K562 (cell line): ENCODE data around the gene TAF5L. TPM values are rescaled to one million over a fixed set of nuclear protein-coding genes. Genes with fewer than 3 reads are reported as not detected.

Experiments
- CHD1 ChIP-seq: fragments of 200-600 bp; sonication (generic); IDR thresholded peaks from one replicate; pipeline ENCODE4 v1.6.1; 2012; ENCODE audit warnings: mild to moderate bottlenecking, moderate library complexity, low read length, inconsistent platforms
- EZH2 ChIP-seq: IDR thresholded peaks from 2 replicates; pipeline ENCODE4 v1.6.1; 2012; ENCODE audit warnings: low read depth, mild to moderate bottlenecking, inconsistent platforms, low read length, borderline replicate concordance
- ILF3 ChIP-seq: fragments of 450-650 bp; IDR thresholded peaks from 2 replicates; pipeline ENCODE4 v1.6.1; 2018; ENCODE audit warnings: antibody characterized with exemption, mild to moderate bottlenecking, moderate library complexity, borderline replicate concordance
- KLF16 ChIP-seq: IDR thresholded peaks from 2 replicates; pipeline ENCODE4 v1.6.1; 2016; ENCODE audit warnings: antibody characterized with exemption
- NR2C1 ChIP-seq, 2 experiments: fragments of 450-650 bp; IDR thresholded peaks; 2 replicates each; pipeline ENCODE4 v1.6.1; 2017; ENCODE audit warnings: mild to moderate bottlenecking in 2 of 2, antibody characterized with exemption in 1 of 2, inconsistent platforms in 1 of 2, missing compliant biosample characterization in 1 of 2, missing genetic modification characterization in 1 of 2
- polyA plus RNA-seq, 8 experiments: library from polyadenylated mRNA; depleted of rRNA in 4 of 8; stranded (reverse) in 5 of 8; unstranded in 3 of 8; fragments of >200 nt; fragmentation: Nextera tagmentation in 2 of 8; fragmentation: Illumina TruSeq in 1 of 8; extraction: Ambion mirVana in 2 of 8; extraction: Trizol in 1 of 8; gene quantifications; 2 replicates each; pipeline versions ENCODE4 v1.2.1 to v1.2.3, GENCODE V29; 2011 to 2014; ENCODE audit warnings: inconsistent platforms in 1 of 8, missing spikeins in 1 of 8
- total RNA-seq, 7 experiments: library from RNA; depleted of rRNA in 6 of 7; stranded (reverse); fragments of >200 nt in 6 of 7; fragmentation: Illumina TruSeq in 2 of 7; extraction: Trizol in 2 of 7; gene quantifications; 2 replicates each; pipeline versions ENCODE4 v1.2.1 to v1.2.3, GENCODE V29; 2011 to 2021; ENCODE audit warnings: low replicate concordance in 1 of 7
- TF ChIP-seq, protein P1 (sequence below): fragments of 200-600 bp; sonication (generic); IDR thresholded peaks from one replicate; pipeline ENCODE4 v1.6.1; 2012; ENCODE audit warnings: mild to moderate bottlenecking, low read depth, low read length, inconsistent platforms

Gene TAF5L
- total and polyA plus RNA-seq, 9 of the 15 experiments (the other 6 are each of a cell fraction or from before 2014, with no cell fraction given), result 2.2 to 34.2 (median 23.3) TPM

DNA sequence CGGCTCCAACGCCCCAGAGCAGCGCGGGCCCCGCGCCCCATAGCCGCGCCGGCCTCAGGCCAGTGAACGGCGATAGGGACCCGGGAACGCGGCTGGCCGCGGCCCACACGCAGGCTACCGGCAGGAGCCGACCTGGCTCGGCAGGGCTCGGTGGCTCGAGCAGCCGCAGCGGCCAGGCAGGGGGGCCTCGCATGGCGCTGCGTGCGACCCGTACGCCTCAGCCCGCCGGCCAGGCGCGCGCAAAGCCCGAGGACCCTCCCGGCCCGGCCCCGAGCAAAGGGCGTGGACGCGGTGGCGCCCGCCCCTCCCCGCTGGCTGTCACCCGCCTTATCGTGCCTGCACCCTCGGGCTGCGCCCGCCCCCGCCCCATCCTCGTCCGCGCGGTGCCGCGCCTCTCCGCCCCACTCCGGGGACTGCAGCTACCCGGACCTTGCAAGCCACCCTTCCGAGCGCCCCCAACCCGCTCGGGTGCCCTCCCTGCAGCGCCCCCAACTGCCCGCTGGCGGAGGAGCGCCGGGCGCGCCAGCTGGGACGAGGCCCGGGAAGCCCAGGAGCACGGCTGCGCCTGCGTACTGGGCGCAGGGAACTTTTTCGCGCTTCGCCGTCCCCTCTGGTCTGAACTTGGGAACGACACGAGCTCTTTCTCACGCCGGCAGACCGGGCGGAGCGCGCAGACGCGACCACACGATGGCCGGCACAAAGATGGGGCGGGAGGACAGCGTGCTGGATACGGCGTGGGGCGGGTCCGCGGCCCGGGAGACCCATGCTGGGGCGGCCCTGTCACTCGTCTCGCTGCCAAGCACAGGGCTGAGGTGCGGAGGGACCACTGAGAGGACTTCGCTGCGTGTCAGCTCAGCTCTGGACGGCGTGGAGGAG, 67.2 kb downstream of the TAF5L start, which contains the start of gene ABCB10 (continued):
- TF ChIP-seq NR2C1 (IDR thresholded peaks at IDR 0.05) (no peak), NR2C1 (tag; IDR thresholded peaks at IDR 0.05) (no peak; the same call in 1 of the 2 replicates), EZH2 (no peak), KLF16 (peak; percentile 61; the same call in 1 of the 2 replicates), CHD1 (peak; percentile 87), ILF3 (peak; percentile 65; the same call in 1 of the 2 replicates)
- TF ChIP-seq, protein P1, sequence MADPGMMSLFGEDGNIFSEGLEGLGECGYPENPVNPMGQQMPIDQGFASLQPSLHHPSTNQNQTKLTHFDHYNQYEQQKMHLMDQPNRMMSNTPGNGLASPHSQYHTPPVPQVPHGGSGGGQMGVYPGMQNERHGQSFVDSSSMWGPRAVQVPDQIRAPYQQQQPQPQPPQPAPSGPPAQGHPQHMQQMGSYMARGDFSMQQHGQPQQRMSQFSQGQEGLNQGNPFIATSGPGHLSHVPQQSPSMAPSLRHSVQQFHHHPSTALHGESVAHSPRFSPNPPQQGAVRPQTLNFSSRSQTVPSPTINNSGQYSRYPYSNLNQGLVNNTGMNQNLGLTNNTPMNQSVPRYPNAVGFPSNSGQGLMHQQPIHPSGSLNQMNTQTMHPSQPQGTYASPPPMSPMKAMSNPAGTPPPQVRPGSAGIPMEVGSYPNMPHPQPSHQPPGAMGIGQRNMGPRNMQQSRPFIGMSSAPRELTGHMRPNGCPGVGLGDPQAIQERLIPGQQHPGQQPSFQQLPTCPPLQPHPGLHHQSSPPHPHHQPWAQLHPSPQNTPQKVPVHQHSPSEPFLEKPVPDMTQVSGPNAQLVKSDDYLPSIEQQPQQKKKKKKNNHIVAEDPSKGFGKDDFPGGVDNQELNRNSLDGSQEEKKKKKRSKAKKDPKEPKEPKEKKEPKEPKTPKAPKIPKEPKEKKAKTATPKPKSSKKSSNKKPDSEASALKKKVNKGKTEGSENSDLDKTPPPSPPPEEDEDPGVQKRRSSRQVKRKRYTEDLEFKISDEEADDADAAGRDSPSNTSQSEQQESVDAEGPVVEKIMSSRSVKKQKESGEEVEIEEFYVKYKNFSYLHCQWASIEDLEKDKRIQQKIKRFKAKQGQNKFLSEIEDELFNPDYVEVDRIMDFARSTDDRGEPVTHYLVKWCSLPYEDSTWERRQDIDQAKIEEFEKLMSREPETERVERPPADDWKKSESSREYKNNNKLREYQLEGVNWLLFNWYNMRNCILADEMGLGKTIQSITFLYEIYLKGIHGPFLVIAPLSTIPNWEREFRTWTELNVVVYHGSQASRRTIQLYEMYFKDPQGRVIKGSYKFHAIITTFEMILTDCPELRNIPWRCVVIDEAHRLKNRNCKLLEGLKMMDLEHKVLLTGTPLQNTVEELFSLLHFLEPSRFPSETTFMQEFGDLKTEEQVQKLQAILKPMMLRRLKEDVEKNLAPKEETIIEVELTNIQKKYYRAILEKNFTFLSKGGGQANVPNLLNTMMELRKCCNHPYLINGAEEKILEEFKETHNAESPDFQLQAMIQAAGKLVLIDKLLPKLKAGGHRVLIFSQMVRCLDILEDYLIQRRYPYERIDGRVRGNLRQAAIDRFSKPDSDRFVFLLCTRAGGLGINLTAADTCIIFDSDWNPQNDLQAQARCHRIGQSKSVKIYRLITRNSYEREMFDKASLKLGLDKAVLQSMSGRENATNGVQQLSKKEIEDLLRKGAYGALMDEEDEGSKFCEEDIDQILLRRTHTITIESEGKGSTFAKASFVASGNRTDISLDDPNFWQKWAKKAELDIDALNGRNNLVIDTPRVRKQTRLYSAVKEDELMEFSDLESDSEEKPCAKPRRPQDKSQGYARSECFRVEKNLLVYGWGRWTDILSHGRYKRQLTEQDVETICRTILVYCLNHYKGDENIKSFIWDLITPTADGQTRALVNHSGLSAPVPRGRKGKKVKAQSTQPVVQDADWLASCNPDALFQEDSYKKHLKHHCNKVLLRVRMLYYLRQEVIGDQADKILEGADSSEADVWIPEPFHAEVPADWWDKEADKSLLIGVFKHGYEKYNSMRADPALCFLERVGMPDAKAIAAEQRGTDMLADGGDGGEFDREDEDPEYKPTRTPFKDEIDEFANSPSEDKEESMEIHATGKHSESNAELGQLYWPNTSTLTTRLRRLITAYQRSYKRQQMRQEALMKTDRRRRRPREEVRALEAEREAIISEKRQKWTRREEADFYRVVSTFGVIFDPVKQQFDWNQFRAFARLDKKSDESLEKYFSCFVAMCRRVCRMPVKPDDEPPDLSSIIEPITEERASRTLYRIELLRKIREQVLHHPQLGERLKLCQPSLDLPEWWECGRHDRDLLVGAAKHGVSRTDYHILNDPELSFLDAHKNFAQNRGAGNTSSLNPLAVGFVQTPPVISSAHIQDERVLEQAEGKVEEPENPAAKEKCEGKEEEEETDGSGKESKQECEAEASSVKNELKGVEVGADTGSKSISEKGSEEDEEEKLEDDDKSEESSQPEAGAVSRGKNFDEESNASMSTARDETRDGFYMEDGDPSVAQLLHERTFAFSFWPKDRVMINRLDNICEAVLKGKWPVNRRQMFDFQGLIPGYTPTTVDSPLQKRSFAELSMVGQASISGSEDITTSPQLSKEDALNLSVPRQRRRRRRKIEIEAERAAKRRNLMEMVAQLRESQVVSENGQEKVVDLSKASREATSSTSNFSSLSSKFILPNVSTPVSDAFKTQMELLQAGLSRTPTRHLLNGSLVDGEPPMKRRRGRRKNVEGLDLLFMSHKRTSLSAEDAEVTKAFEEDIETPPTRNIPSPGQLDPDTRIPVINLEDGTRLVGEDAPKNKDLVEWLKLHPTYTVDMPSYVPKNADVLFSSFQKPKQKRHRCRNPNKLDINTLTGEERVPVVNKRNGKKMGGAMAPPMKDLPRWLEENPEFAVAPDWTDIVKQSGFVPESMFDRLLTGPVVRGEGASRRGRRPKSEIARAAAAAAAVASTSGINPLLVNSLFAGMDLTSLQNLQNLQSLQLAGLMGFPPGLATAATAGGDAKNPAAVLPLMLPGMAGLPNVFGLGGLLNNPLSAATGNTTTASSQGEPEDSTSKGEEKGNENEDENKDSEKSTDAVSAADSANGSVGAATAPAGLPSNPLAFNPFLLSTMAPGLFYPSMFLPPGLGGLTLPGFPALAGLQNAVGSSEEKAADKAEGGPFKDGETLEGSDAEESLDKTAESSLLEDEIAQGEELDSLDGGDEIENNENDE, result peak; percentile 13
